Lung (tissue), 12 donors: Measurements from ENCODE around the gene RPGRIP1. TPM values are rescaled to one million over a fixed set of nuclear protein-coding genes. Genes with fewer than 3 reads are reported as not detected.

Experiments used
- ATAC-seq: fragments of 200-7000 bp; cut with Tn5 transposase; one replicate; pipeline ENCODE4 v1.9.1; 2020; ENCODE audit warnings: moderate number of reproducible peaks; ENCODE audit not compliant: insufficient read depth, low FRiP score
- DNase-seq, 3 donors: peaks; one replicate each; pipeline ENCODE4 v3.0.0-alpha.2; 2013 to 2017
- H3K27ac ChIP-seq, 2 donors: one replicate each; pipeline ENCODE4 v1.5.1; 2013; ENCODE audit warnings: mild to moderate bottlenecking in 2 of 2, moderate library complexity in 2 of 2, control low read depth in 1 of 2, inconsistent platforms in 1 of 2, low read depth in 1 of 2, low read length in 1 of 2
- H3K27me3 ChIP-seq, 3 donors: one replicate each; pipeline ENCODE4 v1.5.1; 2013; ENCODE audit warnings: low read length in 2 of 3; ENCODE audit not compliant: control insufficient read depth in 3 of 3, insufficient read depth in 3 of 3
- H3K36me3 ChIP-seq, 4 donors: one replicate each; pipeline ENCODE4 v1.5.1; 2013; ENCODE audit warnings: low read length in 4 of 4, mild to moderate bottlenecking in 1 of 4, moderate library complexity in 1 of 4; ENCODE audit not compliant: control insufficient read depth in 4 of 4, insufficient read depth in 4 of 4
- H3K4me1 ChIP-seq, 5 donors: one replicate each; pipeline ENCODE4 v1.5.1; 2013; ENCODE audit warnings: low read length in 5 of 5, mild to moderate bottlenecking in 2 of 5, moderate library complexity in 1 of 5; ENCODE audit not compliant: control insufficient read depth in 5 of 5, insufficient read depth in 5 of 5
- H3K4me3 ChIP-seq: one replicate; pipeline ENCODE4 v1.5.1; 2013; ENCODE audit warnings: mild to moderate bottlenecking, control low read depth, moderate library complexity
- H3K9ac ChIP-seq, 2 donors: one replicate each; pipeline ENCODE4 v1.5.1; 2013; ENCODE audit warnings: low read length in 2 of 2, control low read depth in 1 of 2; ENCODE audit not compliant: insufficient read depth in 1 of 2
- H3K9me3 ChIP-seq, 4 donors: one replicate each; pipeline ENCODE4 v1.5.1; 2013; ENCODE audit warnings: low read length in 3 of 4, mild to moderate bottlenecking in 1 of 4, moderate library complexity in 1 of 4; ENCODE audit not compliant: control insufficient read depth in 4 of 4, insufficient read depth in 3 of 4
- WGBS, 2 donors: extraction: QIAGEN DNeasy Blood & Tissue Kit; methylation state at CpG; one replicate each; pipeline ENCODE4 v1.1.7; 2013; 5-methylcytosine and 5-hydroxymethylcytosine counted together
- polyA plus RNA-seq, 2 donors: library from polyadenylated mRNA; stranded (reverse); fragments of 200-250 nt; gene quantifications; one replicate each; pipeline ENCODE4 v1.2.1, GENCODE V29; 2013
- total RNA-seq, 2 donors: library from RNA; depleted of rRNA in 1 of 2; stranded (reverse); fragments of >200 nt in 1 of 2; gene quantifications; one replicate each; pipeline ENCODE4 v1.2.1, GENCODE V29; 2014 to 2021
- TF ChIP-seq, protein P1 (sequence below): IDR thresholded peaks from 2 replicates; pipeline ENCODE4 v1.5.1; 2012; ENCODE audit warnings: mild to moderate bottlenecking; ENCODE audit errors: control extremely low read depth, extremely low read depth
- donor health status: control.
- donor health status: control.
- donor health status: Bipolar disorder and iron deficiency.
- donor health status: healthy.
- donor health status: DM: yes; HTN: yes; CAD: no.

The RPGRIP1 gene
- total and polyA plus RNA-seq, 4 donors = 0.33 to 0.65 (median 0.51) TPM

DNA sequence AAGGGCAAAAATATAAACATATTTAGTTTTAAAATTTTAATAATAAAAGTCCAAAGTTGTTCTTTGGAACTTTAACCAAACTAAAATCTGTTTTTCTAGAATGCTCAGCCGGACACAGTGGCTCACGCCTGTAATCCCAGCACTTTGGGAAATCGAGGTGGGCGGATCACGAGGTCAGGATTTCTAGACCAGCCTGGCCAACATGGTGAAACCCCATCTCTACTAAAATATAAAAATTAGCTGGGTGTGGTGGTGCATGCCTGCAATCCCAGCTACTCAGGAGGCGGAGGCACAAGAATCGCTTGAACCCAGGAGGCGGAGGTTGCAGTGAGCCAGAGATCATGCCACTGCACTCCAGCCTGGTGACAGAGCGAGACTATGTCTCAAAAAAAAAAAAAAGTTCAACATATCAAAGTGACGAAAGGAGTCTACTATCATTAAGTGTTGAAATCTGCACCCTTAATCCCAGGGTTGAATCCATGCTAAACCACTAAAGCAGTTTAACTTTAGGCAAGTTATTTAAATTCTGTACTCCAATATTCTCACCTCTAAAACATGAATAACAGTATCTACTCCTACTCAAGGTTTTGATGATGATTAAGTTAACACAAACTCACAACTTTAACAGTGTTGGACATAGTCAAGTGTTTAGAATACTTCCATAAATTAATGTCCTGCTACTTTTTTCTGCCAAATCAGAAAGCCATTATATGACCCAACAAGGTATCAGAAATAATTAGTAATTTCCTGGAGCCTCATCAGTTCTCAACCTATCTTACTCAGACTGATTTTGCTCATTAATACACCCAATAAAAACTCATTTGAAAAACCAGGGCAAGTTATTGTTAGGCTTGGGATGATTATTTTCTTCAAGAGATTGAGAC is 21.6 kb upstream of the RPGRIP1 start:
- DNase-seq = no peak
- Histone ChIP-seq H3K36me3 (peaks cover 16 to 51% (median 31%) of the 10 kb centered on the region in 4 donors), H3K4me1 (peaks cover 5 to 34% (median 10%) of the 10 kb centered on the region in 5 donors)

DNA sequence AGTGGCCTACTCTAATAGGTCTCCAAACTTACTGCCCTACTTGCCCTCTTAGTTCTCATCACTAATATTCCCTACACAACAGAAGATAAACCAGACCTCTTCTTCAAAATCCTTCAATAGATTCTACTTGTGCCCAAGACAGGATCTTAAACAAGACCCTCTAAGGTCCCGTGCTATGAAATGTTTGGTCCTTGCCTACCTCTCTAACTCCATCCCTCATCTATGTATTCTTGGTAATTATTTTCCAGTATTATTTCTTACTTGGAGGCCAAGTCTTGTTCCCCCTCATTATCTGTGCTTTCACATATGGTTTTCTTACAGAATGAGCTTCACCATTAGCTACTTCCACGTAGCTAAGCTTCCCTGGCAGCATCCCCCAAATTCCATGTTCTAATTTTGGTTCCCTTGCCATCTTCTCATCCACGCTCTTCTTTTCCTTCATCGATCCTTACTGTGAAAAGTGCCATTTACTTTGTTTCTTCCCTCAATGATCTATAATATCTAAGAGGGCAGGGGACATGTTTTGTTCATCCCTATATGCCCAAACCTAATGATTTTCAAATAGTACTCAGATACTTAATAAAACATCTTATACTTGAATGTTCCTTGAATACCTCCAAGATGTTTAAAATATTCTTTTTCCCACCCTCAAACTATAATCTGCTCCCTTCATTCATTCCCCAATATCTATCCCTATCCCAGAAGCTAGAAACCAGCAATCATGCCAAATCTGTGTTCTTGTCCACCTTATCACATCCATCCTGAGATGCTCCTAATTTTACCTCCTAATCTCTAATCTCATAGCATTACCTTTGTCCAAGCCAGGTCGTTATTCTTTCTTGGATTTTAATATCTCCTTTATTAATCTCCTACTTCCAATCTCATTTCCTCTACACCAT is 20.7 kb upstream of the RPGRIP1 start:
- Histone ChIP-seq H3K27me3 (no peaks in the 10 kb centered on the region), H3K4me1 (peaks cover 10 to 41% (median 17%) of the 10 kb centered on the region in 5 donors), H3K4me3 (no peak overlapping the region), H3K9ac (peak overlapping the region in 1 of 2 donors; percentile 23), H3K36me3 (peaks cover 15 to 56% (median 34%) of the 10 kb centered on the region in 4 donors), H3K27ac (no peak overlapping the region), H3K9me3 (no peaks in the 10 kb centered on the region)
- WGBS, 2 donors = 89 to 90% methylated on average over 5 of the region's 5 CpGs
- no peak for ATAC-seq
- no peak for DNase-seq
- TF ChIP-seq, protein P1, sequence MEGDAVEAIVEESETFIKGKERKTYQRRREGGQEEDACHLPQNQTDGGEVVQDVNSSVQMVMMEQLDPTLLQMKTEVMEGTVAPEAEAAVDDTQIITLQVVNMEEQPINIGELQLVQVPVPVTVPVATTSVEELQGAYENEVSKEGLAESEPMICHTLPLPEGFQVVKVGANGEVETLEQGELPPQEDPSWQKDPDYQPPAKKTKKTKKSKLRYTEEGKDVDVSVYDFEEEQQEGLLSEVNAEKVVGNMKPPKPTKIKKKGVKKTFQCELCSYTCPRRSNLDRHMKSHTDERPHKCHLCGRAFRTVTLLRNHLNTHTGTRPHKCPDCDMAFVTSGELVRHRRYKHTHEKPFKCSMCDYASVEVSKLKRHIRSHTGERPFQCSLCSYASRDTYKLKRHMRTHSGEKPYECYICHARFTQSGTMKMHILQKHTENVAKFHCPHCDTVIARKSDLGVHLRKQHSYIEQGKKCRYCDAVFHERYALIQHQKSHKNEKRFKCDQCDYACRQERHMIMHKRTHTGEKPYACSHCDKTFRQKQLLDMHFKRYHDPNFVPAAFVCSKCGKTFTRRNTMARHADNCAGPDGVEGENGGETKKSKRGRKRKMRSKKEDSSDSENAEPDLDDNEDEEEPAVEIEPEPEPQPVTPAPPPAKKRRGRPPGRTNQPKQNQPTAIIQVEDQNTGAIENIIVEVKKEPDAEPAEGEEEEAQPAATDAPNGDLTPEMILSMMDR = no peak

More for the DNA sequence above, 21.6 kb upstream of the RPGRIP1 start:
- TF ChIP-seq, protein P1 = no peak
- H3K4me3 ChIP-seq = no peak overlapping the region
- H3K27ac ChIP-seq = no peak overlapping the region
- 80 to 84% methylated on average over 10 of the region's 10 CpGs for WGBS, 2 donors
- H3K9ac ChIP-seq = peak overlapping the region in 1 of 2 donors; percentile 0
- no peak for ATAC-seq
- no peaks in the 10 kb centered on the region for H3K9me3 ChIP-seq
- no peaks in the 10 kb centered on the region for H3K27me3 ChIP-seq

DNA sequence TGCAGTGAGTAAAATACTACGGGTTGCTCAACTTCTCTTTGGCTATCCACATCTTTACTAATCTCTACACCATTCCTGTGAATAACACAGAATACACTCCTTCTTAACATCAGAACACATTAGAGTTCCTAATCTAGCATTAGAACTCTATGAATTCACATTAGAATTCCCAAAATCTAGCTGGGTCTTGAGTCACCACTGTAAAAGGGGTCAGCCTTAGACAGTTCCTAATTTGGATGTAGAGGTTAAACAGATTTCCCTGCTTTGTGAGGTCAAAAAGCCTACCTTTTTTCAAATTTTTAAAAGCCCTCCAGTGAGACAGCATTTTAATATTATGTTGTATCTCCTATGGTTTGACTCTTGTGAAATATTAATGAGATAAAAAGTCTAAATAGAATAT is 18.1 kb upstream of the RPGRIP1 start:
- Histone ChIP-seq H3K4me1 (peaks cover 12 to 43% (median 26%) of the 10 kb centered on the region in 5 donors), H3K9me3 (no peaks in the 10 kb centered on the region), H3K27me3 (no peaks in the 10 kb centered on the region), H3K4me3 (no peak overlapping the region), H3K36me3 (peaks cover 14 to 59% (median 36%) of the 10 kb centered on the region in 4 donors), H3K9ac (peak overlapping the region in 1 of 2 donors; percentile 49), H3K27ac (no peak overlapping the region)
- no peak for DNase-seq
- TF ChIP-seq, protein P1 = no peak
- ATAC-seq = no peak
- 66 to 74% methylated on average over 1 of the region's 1 CpG for WGBS, 2 donors
